ENCODE results near the gene WDR12. TPM values are rescaled to one million over a fixed set of nuclear protein-coding genes. Genes with fewer than 3 reads are reported as not detected.

The WDR12 gene
- 59.4 to 86.1 TPM (median 70.7 TPM) in 5 replicates for total RNA-seq (2022; extraction: Qiagen RNA extraction; ENCODE audit: low read depth)

DNA sequence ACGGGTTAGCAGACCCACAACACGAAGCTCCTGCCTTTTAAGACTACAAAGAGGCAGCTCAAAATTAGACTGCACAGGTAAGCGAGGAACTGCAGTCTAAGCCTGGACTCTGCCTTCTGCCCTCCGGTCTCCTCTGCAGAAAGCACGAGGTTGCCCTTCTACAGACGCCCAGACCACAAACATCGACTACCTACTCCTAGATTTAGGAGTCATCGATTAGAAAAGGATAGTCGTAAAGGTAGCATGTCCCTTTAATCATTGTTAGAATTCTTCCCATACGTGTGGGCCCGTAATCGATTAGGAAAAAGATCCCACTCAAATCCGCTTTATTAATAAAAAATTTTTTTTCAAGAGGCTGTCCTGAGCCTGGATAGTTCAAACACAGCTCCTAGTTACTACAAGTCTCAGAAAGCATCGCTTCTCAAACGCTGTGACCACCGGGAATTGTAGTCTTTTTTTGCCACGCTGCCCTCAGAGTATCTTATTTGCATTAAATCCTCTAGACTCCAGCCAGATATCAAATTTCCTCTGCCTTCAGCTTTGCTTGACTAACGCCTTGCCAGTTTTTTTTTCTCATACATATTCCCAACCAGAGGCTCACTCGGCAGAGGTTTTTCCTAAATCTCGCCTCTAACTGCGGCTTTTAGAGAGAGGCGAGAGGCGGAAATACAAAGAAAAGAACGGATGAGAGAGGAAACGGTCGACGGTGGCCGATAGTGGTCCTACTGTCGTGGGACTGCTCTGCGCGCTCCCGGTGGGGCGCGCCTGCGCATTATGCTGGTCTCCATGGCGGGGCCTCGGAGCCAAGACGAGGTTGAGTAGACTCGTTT is at the start of gene WDR12, which contains the start of gene CARF:
Gene WDR12, minus strand, starts transcription at position 162 of the 830 bp plus-strand sequence. CDS start 197 bp downstream, outside the sequence.
Gene CARF, plus strand, starts transcription at position 764 of the 830 bp plus-strand sequence. CDS start 29,628 bp downstream, outside the sequence.

DNA sequence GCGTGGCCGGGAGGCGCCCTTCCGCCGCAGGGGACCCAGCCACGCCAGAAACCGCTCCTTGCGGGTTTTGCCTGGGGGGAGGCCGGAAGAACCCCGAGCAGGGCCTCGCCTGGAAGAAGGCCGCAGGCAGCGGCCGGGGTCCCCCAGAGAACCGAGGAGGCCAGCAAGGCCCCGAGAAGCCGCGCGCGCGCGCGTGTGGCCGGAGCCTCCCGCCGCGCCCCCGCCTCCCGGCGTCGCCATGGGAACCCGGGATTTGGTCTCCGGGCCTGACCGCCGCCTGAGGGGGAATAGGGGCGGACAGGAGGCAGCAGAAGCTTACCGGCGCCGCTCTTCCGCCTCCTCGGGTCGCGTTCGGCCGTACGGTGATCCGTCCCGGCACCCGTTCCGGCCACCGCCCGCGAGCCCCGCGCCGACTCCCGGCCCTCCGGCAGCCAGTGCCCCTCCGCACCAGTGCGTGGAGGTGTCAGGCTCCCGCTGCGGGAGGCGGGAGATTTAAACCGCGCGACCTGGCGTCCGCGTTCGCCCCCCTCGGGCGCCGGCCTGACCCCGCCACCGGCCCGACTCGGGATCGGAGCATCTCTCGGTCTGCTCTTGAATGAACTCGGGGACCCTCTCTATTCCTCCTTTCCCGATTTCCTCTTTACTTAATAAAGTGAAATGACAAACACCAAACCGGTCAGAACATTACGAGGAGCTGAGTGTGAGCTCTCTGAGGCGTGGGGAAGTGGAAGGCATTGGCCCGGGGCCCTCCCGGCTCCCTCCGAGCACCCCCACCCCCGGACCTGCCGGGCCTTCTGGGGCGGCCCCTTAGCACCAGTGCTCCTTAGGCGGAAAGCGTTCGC is 40.0 kb downstream of the WDR12 start, which contains the start of gene ICA1L:
Gene ICA1L, minus strand, starts transcription at position 467 of the 842 bp plus-strand sequence. CDS start 42,757 bp downstream, outside the sequence.

Other genes starting within 250 kb of the WDR12 start
- gene ICA1L, start 39.9 kb downstream of the WDR12 start, total RNA-seq (2022; extraction: Qiagen RNA extraction; ENCODE audit: low read depth): 1.2 to 2.5 TPM (median 1.6 TPM) in 5 replicates
- 1.2 to 1.9 TPM (median 1.4 TPM) in 5 replicates for gene CARF, start 602 bp upstream of the WDR12 start, total RNA-seq (2022; extraction: Qiagen RNA extraction; ENCODE audit: low read depth)
- gene NBEAL1, start 103.2 kb upstream of the WDR12 start, total RNA-seq (2022; extraction: Qiagen RNA extraction; ENCODE audit: low read depth): 3.0 to 5.2 TPM (median 4.4 TPM) in 5 replicates